ENCODE measurements around the gene MTHFD1L.

GRCh38 chr6:150895928-150896632 lies 30.6 kb downstream of the MTHFD1L start:
- TF ChIP-seq CTCF (IDR thresholded peaks at IDR 0.05; ENCODE audit: low read depth, low read length, poor library complexity, severe bottlenecking) (no peak), EZH2phosphoT487 (IDR thresholded peaks at IDR 0.05; ENCODE audit: borderline replicate concordance, low read length) (no peak)

All from DOHH2 (cell line).